ENCODE data around the gene PRDM16.

DNA sequence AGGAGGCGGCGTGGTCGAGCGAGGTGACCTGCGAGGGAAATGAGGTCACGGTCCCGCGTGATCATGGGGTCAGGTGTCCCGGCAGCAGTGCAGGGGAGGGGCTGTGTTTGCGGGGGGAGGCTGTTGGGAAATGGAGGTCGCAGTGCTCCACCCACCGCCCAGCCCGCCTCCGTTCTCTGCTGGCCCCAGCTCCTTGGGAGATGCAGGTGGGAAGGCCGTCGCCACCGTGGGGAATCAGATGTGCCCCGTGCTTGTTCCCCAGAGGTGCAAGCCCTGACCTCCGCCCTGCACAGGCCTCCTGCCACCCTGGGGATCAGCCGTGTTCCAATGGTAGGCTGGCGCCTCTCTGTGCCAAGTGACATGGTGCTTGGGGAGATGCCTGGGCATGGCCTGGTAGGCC is 95.7 kb downstream of the PRDM16 start:
- TF ChIP-seq, protein P1, sequence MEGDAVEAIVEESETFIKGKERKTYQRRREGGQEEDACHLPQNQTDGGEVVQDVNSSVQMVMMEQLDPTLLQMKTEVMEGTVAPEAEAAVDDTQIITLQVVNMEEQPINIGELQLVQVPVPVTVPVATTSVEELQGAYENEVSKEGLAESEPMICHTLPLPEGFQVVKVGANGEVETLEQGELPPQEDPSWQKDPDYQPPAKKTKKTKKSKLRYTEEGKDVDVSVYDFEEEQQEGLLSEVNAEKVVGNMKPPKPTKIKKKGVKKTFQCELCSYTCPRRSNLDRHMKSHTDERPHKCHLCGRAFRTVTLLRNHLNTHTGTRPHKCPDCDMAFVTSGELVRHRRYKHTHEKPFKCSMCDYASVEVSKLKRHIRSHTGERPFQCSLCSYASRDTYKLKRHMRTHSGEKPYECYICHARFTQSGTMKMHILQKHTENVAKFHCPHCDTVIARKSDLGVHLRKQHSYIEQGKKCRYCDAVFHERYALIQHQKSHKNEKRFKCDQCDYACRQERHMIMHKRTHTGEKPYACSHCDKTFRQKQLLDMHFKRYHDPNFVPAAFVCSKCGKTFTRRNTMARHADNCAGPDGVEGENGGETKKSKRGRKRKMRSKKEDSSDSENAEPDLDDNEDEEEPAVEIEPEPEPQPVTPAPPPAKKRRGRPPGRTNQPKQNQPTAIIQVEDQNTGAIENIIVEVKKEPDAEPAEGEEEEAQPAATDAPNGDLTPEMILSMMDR (optimal IDR thresholded peaks at IDR 0.05 in 1 of 3, IDR thresholded peaks at IDR 0.05 in 1 of 3, conservative IDR thresholded peaks at IDR 0.05 in 1 of 3; ENCODE audit: extremely low read depth in 1 of 3, insufficient read depth in 2 of 3, low read length in 3 of 3), result no peak
- TF ChIP-seq EZH2 (IDR thresholded peaks at IDR 0.05; ENCODE audit: low read length), result no peak
